Activated CD4-positive, alpha-beta T cell treated with anti-CD3 and anti-CD28 coated beads, Interleukin-2, amount 50 U/mL, for 48 hours (primary cell): Measurements from ENCODE around the gene DDX42.

Source experiments
- DNase-seq, 2 experiments: peaks; one replicate each; pipeline ENCODE4 v3.0.0-alpha.2; 2020

Gene DDX42

GRCh38 chr17:63774141-63774968, at the start of gene DDX42:
Gene DDX42 (plus strand): TSS chr17:63774170. CDS start chr17:63787050, 12,880 bp downstream.
- peak; percentile 92 for DNase-seq

- DNase-seq = no peak
These were observed 38.3 kb upstream of the DDX42 start for GRCh38 chr17:63735691-63736090.

GRCh38 chr17:63740464-63741142, 33.4 kb upstream of the DDX42 start:
- no peak for DNase-seq

GRCh38 chr17:63741143-63741407, 32.9 kb upstream of the DDX42 start:
- DNase-seq = no peak

GRCh38 chr17:63741408-63742173, 32.4 kb upstream of the DDX42 start, which contains the start of gene STRADA:
Gene STRADA (minus strand): TSS chr17:63741799. CDS start chr17:63728369, 13,430 bp downstream.
- peak; percentile 99 for DNase-seq

GRCh38 chr17:63751806-63752205, 22.2 kb upstream of the DDX42 start:
- peak in 1 of 2 experiments; percentile 24 for DNase-seq

GRCh38 chr17:63752707-63753106, 21.3 kb upstream of the DDX42 start:
- no peak for DNase-seq

GRCh38 chr17:63753215-63753614, 20.8 kb upstream of the DDX42 start:
- DNase-seq = no peak

- no peak for DNase-seq
These were observed 19.9 kb upstream of the DDX42 start for GRCh38 chr17:63754046-63754445.

- DNase-seq = no peak
These were observed 15.5 kb upstream of the DDX42 start for GRCh38 chr17:63758428-63758827.

- peak in 1 of 2 experiments; percentile 28 for DNase-seq
These were observed 13.0 kb upstream of the DDX42 start for GRCh38 chr17:63760771-63761539.

GRCh38 chr17:63762161-63763078, 11.6 kb upstream of the DDX42 start:
- DNase-seq = no peak

GRCh38 chr17:63764716-63765115, 9.3 kb upstream of the DDX42 start:
- no peak for DNase-seq

- DNase-seq = no peak
These were observed 7.2 kb upstream of the DDX42 start for GRCh38 chr17:63766754-63767153.

GRCh38 chr17:63768433-63768832, 5.5 kb upstream of the DDX42 start:
- DNase-seq = no peak

- no peak for DNase-seq
These were observed 1.1 kb upstream of the DDX42 start for GRCh38 chr17:63772801-63773271.

GRCh38 chr17:63773272-63774140, 464 bp upstream of the DDX42 start, which contains the start of gene CCDC47:
Gene CCDC47 (minus strand): TSS chr17:63773597. CDS start chr17:63766175, 7,422 bp downstream.
- DNase-seq = peak; percentile 97 to 98

- DNase-seq = no peak
These were observed 947 bp downstream of the DDX42 start for GRCh38 chr17:63774969-63775265.

GRCh38 chr17:63775420-63775819, 1.4 kb downstream of the DDX42 start:
- no peak for DNase-seq

- DNase-seq = no peak
These were observed 6.5 kb downstream of the DDX42 start for GRCh38 chr17:63780507-63780906.

- no peak for DNase-seq
These were observed 7.0 kb downstream of the DDX42 start for GRCh38 chr17:63780928-63781327.
